HG03060 (cell line): Measurements from ENCODE around the gene KIF22.
"Not testable (repeated sequence)": the region's sequence is repeated elsewhere in the genome, so short reads cannot be mapped to it uniquely, and the experiment has no call there.

Source experiments
- ATAC-seq: cut with Tn5 transposase; IDR thresholded peaks from one replicate; pipeline ENCODE4 v1.9.1; 2021; ENCODE audit warnings: low read depth, moderate number of reproducible peaks; ENCODE audit not compliant: unreplicated experiment

Gene KIF22

DNA sequence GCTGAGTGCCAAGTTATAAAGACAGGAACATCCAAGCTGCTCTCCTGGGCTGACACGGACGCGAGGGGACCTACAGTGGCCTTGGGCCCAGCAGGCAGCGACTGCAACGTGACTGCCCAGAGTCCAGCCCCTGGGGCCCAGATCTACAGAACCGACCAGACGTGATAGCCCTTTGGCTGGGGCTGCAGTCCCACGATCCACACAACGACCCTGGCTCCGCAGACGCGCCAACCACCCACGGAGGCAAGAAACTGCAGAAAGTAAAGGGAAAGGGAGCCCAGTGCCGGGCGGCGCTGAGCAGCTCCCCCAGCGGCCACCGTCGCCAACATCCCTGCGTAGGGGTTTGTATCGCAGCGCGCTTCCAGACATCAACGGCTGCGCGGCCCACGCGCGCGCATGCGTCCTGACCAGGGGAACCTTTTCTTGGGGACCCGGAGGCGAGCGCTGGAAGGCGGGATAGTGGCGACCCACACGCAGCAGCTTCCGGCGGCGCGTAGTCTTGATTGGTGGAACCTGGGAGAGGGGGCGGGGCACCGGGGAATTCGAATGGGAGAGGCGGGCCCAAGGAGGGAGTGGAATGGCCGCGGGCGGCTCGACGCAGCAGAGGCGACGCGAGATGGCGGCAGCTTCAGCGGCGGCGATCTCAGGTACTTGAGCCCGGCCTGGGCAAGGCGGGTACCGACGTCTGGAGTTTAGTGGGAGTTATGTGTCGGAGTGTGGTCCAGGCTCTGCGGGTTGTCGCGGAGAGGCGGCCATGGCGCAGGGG lies at the start of gene KIF22:
Gene KIF22 (plus strand): TSS at position 569 of the 766 bp plus-strand sequence. CDS start 9 bp downstream, at position 578.
- peak; percentile 79 for ATAC-seq

DNA sequence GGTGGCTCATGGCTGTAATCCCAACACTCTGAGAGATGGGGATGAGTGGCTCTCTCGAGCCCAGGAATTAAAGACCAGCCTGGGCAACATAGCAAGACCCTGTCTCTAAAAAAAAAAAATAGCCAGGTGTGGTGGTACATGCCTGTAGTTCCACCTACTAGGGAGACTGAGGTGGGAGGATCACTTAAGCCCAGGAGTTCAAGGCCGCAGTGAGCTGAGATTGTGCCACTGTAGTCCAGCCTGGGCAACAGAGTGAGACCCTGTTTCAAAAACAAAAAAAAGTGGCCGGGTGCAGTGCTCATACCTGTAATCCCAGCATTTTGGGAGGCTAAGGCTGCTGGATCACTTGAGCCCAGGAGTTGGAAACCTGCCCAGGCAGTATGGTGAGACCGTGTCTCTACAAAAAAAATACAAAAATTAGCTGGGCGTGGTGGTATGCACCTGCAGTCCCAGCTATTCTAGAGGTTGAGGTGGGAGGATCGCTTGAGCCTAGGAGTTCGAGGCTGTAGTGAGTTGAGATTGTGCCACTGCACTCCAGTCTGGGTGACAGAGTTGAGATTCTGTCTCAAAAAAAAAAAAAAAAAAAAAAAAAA lies 47.8 kb upstream of the KIF22 start:
- no peak for ATAC-seq

DNA sequence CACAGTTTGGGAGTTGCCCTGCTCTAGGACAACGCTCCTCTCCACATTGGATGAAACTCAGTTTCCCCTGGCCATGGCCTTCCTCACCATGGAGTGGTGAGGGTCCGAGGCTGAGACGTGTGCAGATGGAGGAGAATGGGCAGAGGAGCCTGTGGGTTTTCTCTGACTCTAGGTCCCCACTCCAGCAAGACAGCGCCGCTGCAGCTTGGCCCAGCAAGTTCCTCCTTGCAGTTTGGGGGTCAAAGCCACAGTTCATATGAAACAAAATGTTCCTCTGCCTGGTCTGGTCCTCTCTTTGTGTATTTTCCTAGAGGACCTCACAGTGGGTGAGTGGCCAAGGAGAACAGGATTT lies 47.1 kb upstream of the KIF22 start:
- no peak for ATAC-seq

DNA sequence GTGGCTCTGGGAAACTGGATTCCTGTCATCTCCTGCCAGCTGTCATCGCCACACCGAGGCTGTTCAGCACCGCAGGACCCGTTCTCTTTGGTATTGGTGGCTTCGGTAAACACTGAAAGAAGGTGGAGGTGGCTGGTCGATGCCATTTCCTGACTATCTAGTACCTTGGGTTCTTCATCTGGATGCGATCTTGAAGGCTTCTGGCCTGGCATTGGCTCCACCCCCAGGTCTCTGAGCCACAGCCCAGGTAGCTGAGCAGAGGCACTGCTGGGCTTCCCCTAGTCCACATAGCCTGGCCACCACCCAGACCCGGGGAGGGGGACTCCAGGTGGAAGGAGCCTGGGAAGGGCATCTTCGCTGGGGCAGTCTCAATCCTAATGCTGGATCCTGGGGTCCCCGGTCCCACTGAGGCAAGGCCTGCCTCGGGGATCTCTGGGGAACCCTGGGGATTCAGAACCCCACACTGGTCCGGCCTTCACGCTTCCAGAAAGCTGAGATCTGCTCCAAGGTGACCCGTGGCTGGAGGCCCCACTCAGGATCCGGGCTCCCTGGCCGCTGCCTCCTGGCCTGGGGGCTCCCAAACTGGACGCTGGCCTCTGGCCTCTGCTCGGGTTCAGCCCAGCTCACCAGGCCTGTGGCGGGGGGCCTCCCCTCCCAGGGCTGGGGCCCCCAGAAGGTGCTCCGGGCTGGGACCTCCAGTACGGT lies 46.6 kb upstream of the KIF22 start:
- ATAC-seq = no peak

DNA sequence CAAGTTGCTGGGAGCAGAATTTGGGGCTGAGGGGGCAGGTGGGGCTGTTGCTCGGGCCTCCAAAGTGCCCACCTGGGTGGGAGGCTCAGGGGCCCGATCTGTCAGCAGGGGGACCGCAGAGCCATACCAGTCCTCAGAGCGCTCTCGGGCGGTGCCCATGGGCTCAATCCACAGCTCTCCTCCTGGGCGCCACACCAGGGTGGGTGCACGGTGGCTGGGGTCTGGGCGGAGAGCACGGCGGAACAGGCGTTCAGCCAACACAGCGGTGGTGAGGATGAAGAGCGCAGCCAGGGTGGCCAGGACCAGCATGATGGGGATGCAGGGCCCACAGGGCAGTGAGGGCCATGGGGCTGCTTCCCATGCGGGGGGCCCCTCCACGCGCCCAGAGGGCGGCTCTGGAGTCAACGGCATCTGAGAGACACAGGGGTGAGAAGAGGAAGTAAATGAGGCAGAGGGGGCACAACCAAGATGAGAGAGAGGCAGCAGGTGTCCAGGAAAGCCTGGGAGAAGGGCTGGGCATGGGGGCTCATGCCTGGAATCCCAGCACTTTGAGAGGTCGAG lies 45.9 kb upstream of the KIF22 start:
- no peak for ATAC-seq

DNA sequence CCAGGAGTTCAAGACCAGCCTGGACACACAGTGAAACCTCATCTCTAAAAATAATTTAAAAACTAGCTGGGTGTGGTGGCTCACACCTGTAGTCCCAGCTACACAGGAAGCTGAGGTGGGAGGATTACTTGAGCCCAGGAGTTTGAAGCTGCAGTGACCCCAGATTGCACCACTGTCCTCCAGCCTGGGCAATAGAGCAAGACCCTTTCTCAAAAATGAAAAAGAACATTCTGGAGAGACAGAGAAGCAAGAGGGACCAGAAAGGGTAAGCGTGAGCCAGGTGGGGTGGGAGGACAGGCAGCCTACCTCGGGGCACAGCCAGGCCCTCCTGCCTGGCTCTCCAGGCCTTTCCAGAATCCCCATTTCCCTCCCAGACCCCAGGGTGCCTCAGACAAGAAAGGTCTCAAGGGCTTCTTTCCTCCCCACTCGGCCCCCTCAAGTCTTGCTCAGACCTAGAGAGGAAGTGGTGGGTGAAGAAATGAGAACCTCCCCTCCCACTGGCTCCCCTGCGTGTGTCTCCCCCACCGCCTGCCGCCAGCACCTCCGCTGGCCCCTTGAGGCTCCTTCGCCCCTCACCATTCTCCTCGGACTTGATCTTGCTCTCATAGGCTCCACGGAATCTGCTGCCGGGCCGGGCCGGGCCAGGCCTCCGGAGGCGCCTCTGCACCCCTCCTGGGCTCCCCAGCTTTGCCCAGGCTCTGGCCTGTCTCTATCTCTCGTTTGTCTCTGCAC lies 45.3 kb upstream of the KIF22 start:
- ATAC-seq = no peak

DNA sequence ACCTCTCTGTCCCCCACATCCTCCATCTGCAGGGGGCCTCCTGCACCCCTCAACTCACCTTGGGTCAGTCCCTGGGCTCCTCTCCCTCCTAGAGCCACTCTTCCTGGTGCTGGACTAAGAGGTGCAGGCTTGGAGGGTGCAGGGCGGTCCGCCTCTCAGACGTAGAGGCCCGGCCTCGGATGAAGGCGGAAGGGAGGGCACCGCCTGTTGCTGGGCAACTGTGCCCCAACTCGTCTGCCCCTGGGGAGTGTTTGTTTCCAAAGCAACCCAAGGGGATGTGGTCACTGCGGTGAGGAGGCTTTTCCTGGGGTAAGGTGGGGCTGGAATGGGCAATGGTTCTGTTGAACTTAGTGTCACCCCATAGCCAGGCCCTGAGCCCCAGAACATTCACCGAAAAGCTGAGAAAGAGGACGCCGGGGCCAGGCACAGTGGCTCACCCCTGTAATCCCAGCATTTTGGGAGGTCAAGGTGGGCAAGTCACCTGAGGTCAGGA lies 44.7 kb upstream of the KIF22 start, which contains the start of gene C16orf54:
Gene C16orf54 (minus strand): TSS at position 138 of the 493 bp plus-strand sequence. CDS start 1,039 bp downstream, outside the sequence.
- ATAC-seq = no peak

DNA sequence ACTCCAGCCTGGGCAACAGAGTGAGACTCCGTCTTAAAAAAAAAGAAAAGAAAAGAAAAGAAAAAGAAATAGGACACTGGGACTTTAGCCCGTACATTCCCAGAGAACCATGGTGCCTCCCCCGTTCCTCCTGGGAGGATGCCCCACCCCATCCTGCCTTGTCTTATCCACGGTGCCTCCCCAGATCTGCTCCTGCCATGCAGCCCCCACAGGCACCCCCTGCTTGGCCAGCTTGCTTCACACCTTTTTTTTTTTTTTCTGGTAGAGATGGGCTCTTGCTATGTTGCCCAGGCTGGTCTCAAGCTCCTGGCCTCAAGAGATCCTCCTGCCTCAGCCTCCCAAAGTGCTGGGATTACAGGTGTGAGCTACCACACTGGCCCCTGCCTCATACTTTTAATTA lies 44.0 kb upstream of the KIF22 start:
- ATAC-seq = not testable (repeated sequence)

DNA sequence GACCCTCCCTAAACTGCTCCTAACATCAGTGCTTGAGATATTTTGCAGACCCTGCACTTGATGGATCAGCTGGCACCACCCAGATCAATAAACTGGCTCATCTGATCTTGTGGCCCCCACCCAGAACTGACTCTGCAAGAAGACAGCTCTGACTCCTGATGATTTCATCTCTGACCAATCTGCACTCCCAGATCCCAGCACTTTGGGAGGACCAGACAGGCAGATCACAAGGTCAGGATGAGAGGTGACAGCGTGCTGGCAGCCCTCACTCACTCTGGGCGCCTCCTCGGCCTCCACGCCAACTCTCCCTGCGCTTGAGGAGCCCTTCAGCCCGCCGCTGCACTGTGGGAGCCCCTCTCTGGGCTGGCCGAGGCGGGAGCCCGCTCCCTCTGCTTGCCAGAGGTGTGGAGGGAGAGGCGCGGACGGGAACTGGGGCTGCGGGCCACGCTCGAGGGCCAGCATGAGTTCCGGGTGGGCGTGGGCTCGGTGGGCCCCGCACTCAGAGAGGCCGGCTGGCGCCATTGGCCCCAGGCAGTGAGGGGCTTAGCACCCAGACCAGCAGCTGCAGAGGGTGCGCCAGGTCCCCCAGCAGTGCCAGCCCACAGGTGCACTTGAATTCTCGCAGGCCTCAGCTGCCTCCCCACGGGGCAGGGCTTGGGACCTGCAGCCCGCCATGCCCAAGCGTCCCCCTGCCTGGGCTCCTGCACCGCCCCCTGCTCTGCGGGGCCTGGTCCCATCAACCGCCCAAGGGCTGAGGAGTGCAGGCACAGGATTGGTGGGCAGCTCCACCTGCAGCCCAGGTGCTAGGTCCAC lies 42.4 kb upstream of the KIF22 start:
- ATAC-seq = no peak

DNA sequence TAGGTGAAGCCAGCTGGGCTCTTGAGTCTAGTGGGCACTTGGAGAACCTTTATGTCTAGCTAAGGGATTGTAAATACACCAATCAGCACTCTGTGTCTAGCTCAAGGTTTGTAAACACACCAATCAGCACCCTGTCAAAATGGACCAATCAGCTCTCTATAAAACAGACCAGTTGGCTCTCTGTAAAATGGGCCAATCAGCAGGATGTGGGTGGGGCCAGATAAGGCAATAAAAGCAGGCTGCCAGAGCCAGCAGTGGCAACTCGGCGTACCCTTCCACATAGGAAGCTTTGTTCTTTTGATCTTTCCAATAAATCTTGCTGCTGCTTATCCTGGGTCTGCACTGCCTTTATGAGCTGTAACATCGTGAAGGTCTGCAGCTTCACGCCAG lies 41.8 kb upstream of the KIF22 start:
- ATAC-seq = not testable (repeated sequence)

DNA sequence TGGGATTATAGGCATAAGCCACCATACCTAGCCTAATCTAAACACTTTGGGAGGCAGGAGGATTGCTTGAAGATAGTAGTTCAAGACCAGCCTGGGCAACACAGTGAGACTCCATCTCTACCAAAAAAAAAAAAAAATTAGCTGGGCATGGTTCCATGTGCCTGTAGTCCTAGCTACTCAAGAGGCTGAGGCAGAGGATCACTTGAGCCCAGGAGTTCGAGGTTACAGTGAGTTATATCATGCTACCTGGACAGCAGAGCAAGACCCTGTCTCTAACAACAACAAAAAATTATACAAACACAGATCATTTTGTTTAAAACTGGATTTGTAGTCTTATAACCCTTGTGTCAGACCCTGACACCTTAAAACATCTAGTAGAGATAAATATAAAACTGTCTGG lies 37.0 kb upstream of the KIF22 start:
- ATAC-seq = no peak

DNA sequence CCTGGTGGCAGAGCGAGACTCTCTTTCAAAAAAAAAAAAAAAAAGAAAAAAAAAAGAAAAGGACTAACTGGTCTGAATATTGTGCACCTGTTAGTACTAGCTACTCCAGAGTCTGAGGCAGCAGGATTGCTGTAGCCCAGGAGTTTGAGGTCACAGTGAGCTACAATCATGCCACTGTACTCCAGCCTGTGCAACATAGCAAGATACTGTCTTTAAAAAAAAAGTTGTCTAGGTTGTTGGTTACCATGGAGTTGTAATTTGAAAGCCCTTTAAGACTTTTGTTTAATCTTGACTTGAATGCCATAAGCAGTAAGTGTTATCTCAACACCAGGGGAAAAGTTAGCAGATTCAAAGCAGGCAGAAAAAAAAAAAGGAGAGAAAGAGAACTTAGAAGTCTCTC lies 33.9 kb upstream of the KIF22 start:
- no peak for ATAC-seq

DNA sequence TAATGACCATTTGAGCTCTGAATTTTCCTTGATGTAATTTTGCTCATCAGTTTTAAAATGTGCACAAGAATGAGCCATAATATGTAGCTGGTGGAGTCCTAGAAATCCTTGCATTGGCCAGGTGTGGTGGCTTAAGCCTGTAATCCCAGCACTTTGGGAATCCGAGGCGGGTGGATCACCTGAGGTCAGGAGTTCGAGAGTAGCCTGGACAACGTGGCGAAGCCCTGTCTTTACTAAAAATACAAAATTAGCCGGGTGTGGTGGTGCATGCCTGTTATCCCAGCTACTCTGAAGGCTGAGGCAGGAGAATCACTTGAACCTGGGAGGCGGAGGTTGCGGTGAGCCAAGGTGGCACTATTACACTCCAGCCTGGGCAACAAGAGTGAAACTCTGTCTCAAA lies 33.5 kb upstream of the KIF22 start:
- not testable (repeated sequence) for ATAC-seq

DNA sequence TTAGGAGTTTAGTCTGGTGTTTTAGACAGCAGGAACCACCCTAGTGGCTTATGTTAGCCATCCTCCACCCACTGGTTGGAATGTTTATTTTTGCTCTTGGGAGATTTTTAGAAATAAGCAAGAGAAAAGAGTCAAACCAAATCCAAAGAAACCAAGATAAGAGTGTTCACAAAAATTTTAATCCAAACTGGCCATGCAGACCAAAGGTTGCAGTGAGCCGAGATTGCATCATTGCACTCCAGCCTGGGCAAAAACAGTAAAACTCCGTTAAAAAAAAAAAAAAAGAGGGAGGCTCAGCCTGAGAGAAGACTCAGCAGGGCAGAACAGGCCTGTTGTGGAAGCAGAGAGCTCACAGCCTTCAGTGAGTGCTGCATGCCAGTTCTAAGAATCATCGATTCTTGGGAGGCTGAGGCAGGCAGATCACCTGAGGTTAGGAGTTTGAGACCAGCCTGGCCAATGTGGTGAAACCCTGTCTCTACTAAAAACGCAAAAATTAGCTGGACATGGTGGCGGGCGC lies 32.5 kb upstream of the KIF22 start:
- ATAC-seq = no peak

DNA sequence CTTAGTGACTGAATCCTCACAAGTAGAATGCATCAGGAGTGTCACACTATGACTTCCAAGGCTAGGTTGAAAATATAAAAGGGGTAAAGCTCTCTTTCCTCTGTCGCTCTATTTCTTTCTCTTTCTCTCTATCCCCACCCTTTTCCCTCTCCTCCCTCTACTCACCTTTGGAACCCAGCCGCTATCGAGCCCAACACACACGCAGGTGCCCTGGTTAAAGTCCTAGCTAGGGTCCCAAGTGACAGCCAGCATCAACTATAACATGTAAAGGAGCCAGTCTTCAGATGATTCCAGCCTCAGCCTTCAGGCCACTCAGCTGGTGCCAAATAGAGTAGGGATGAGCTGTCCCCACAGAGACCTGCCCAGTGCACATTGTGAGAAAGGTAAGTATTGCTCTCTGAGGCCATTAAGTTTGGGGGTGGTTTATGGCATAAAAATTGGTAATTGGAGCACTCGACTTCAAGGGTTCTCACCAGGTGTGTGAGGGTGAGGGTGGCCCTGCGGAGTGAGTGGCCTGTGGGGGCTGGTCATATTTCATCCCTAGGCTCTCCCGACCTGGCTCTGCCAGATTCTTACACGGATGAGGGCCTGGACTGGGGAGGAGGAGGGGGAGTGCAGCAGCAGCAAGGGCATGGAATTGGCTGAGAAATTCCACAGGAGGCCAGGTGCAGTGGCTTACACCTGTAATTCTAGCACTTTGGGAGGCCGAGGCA lies 29.8 kb upstream of the KIF22 start:
- no peak for ATAC-seq

DNA sequence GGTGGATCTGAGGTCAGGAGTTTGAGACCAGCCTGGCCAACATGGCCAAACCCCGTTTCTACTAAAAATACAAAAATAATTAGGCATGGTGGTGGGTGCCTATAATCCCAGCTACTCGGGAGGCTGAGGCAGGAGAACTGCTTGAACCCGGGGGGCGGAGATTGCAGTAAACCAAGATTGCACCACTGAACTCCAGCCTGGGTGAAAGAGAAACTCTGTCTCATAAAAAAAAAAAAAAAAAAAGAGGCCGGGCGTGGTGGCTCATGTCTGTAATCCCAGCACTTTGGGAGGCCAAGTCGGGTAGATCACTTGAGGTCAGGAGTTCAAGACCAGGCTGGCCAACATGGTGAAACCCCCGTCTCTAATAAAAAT lies 29.3 kb upstream of the KIF22 start:
- not testable (repeated sequence) for ATAC-seq

DNA sequence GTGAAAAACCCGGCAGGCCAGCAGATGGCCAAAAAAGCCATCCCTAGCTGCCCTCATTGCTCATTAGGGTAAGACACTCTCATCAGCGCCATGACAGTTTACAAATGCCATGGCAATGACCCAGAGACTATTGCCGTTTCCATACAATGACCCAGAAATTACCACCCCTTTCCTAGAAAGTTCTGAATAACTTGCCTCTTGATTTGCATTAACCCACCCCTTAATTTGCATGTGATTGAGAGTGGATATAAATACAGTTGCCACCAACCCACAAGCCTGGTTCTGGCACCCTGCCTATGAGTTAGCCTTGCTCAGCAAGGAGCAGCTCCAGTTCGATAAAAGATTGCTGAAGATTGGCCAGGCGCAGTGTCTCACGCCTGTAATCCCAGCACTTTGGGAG lies 28.7 kb upstream of the KIF22 start:
- no peak for ATAC-seq

DNA sequence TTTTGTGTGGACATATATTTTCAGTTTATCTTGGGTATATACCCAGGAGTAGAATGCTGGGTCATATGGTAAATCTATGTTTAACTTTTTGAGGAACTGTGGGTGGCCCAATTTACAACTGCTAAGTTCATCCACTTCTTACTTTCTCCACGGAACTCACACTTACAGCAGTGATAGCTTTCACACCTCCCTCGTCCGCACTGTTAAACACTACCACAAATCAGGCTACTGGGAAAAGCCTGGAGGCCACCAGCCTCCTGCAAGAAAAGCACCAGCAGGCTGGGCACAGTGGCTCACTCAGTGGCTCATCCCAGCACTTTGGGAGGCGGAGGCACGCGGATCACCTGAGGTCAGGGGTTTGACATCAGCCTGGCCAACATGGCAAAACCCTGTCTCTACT lies 27.2 kb upstream of the KIF22 start:
- ATAC-seq = no peak
